ENCODE measurements around the gene STN1.

- TF ChIP-seq EZH2phosphoT487 (IDR thresholded peaks at IDR 0.05; ENCODE audit: insufficient read depth, low read depth) (no peak), EZH2 (IDR thresholded peaks at IDR 0.05; ENCODE audit: insufficient read depth, poor library complexity, severe bottlenecking) (no peak)
Observed at GRCh38 chr10:103915796-103916195, 2.2 kb downstream of the STN1 start.

Measured in GM23248 (cell line).